Astrocyte (in vitro differentiated cells and primary cell): ENCODE results near the gene DNAJC18. TPM values are rescaled to one million over a fixed set of nuclear protein-coding genes. Genes with fewer than 3 reads are reported as not detected.

Experiments used
- DNase-seq: peaks from one replicate; pipeline ENCODE4 v3.0.0-alpha.2; 2010; ENCODE audit warnings: low read depth
- FAIRE-seq: peaks from 2 replicates; lab custom pipeline; 2011; peaks lifted over from hg19 to GRCh38; lab: Jason Lieb, UNC
- H2AFZ ChIP-seq: 2 replicates; pipeline ENCODE4 v1.6.0; 2012; ENCODE audit warnings: low read depth, low read length, inconsistent platforms
- H3K27ac ChIP-seq: 2 replicates; pipeline ENCODE4 v1.5.1; 2011; ENCODE audit warnings: low read depth, low read length, inconsistent platforms
- H3K27me3 ChIP-seq: 2 replicates; pipeline ENCODE4 v1.6.0; 2011; ENCODE audit warnings: low read length, inconsistent platforms; ENCODE audit not compliant: insufficient read depth
- H3K36me3 ChIP-seq: 2 replicates; pipeline ENCODE4 v1.5.1; 2011; ENCODE audit warnings: low read length, inconsistent platforms; ENCODE audit not compliant: insufficient read depth
- H3K4me1 ChIP-seq: 2 replicates; pipeline ENCODE4 v1.5.1; 2011; ENCODE audit warnings: low read length, inconsistent platforms; ENCODE audit not compliant: insufficient read depth
- H3K4me2 ChIP-seq: 2 replicates; pipeline ENCODE4 v1.6.0; 2012; ENCODE audit warnings: low read length, inconsistent platforms
- H3K4me3 ChIP-seq: 2 replicates; pipeline ENCODE4 v1.5.1; 2011; ENCODE audit warnings: low read depth, mild to moderate bottlenecking, low read length, inconsistent platforms; ENCODE audit not compliant: insufficient read depth
- H3K79me2 ChIP-seq: 2 replicates; pipeline ENCODE4 v1.6.0; 2012; ENCODE audit warnings: mild to moderate bottlenecking, low read length, inconsistent platforms; ENCODE audit not compliant: insufficient read depth
- H3K9ac ChIP-seq: 2 replicates; pipeline ENCODE4 v1.6.0; 2012; ENCODE audit warnings: mild to moderate bottlenecking, low read length, inconsistent platforms
- H3K9me3 ChIP-seq: 2 replicates; pipeline ENCODE4 v1.5.1; 2012; ENCODE audit warnings: low read depth, mild to moderate bottlenecking, low read length, inconsistent platforms; ENCODE audit not compliant: insufficient read depth
- H4K20me1 ChIP-seq: 2 replicates; pipeline ENCODE4 v1.6.0; 2012; ENCODE audit warnings: low read length, inconsistent platforms; ENCODE audit not compliant: insufficient read depth
- H3K27ac Mint-ChIP-seq: one replicate; pipeline ENCODE4 v1.8.0; 2021; ENCODE audit warnings: mild to moderate bottlenecking, mixed read lengths; ENCODE audit not compliant: unreplicated experiment
- H3K27me3 Mint-ChIP-seq: one replicate; pipeline ENCODE4 v1.8.0; 2021; ENCODE audit warnings: low read depth, mixed read lengths; ENCODE audit not compliant: unreplicated experiment
- H3K36me3 Mint-ChIP-seq: one replicate; pipeline ENCODE4 v1.8.0; 2021; ENCODE audit warnings: low read depth, mixed read lengths; ENCODE audit not compliant: unreplicated experiment
- H3K4me1 Mint-ChIP-seq: one replicate; pipeline ENCODE4 v1.8.0; 2021; ENCODE audit warnings: low read depth, mixed read lengths; ENCODE audit not compliant: unreplicated experiment
- H3K4me3 Mint-ChIP-seq: one replicate; pipeline ENCODE4 v1.8.0; 2021; ENCODE audit warnings: mild to moderate bottlenecking, moderate library complexity, mixed read lengths; ENCODE audit not compliant: unreplicated experiment
- H3K9me3 Mint-ChIP-seq: one replicate; pipeline ENCODE4 v1.8.0; 2021; ENCODE audit warnings: mild to moderate bottlenecking, mixed read lengths; ENCODE audit not compliant: unreplicated experiment
- CTCF ChIP-seq: IDR thresholded peaks from 2 replicates; pipeline ENCODE4 v1.5.1; 2011; ENCODE audit warnings: low read depth, mild to moderate bottlenecking, inconsistent platforms, low read length, moderate library complexity; ENCODE audit not compliant: insufficient read depth
- EZH2 ChIP-seq: IDR thresholded peaks from 2 replicates; pipeline ENCODE4 v1.6.1; 2012; ENCODE audit warnings: mild to moderate bottlenecking, low read length, inconsistent platforms; ENCODE audit not compliant: insufficient read depth
- total RNA-seq: library from RNA; stranded (reverse); gene quantifications from 2 replicates; pipeline ENCODE4 v1.2.1, GENCODE V29; 2021

DNAJC18 gene
- total RNA-seq, 1 donor from 2014 or later: 18.8 TPM

GRCh38 chr5:139402561-139403158, 36.7 kb downstream of the DNAJC18 start:
- Histone ChIP-seq H3K4me2 (peak overlapping the region; percentile 90), H3K27me3 (no peaks in the 10 kb centered on the region), H3K9me3 (no peaks in the 10 kb centered on the region), H3K27ac (no peak overlapping the region), H3K9ac (no peak overlapping the region), H3K4me3 (no peak overlapping the region), H3K79me2 (no peaks in the 10 kb centered on the region), H2AFZ (peak overlapping the region; percentile 82), H3K4me1 (peaks cover 12% of the 10 kb centered on the region), H4K20me1 (no peaks in the 10 kb centered on the region), H3K36me3 (no peaks in the 10 kb centered on the region)
- FAIRE-seq (no peak), DNase-seq (no peak)
- H3K4me1 Mint-ChIP-seq: peaks cover 2% of the 10 kb centered on the region
- H3K9me3 Mint-ChIP-seq: no peaks in the 10 kb centered on the region
- peaks cover 2% of the 10 kb centered on the region for H3K36me3 Mint-ChIP-seq
- TF ChIP-seq EZH2 (no peak), CTCF (peak; percentile 22)
- peak overlapping the region; percentile 97 for H3K4me3 Mint-ChIP-seq
- peak overlapping the region; percentile 100 for H3K27ac Mint-ChIP-seq
- H3K27me3 Mint-ChIP-seq: no peaks in the 10 kb centered on the region

- no peak overlapping the region for H3K4me3 Mint-ChIP-seq
- no peak for FAIRE-seq
- H3K27ac Mint-ChIP-seq: no peak overlapping the region
Observed at GRCh38 chr5:139401546-139401945, 37.8 kb downstream of the DNAJC18 start.

More at GRCh38 chr5:139401546-139401945, 37.8 kb downstream of the DNAJC18 start:
- no peak overlapping the region for H3K27ac ChIP-seq
- no peaks in the 10 kb centered on the region for H3K79me2 ChIP-seq
- no peaks in the 10 kb centered on the region for H3K9me3 Mint-ChIP-seq
- H3K9me3 ChIP-seq: no peaks in the 10 kb centered on the region
- H3K36me3 Mint-ChIP-seq: peaks cover 2% of the 10 kb centered on the region
- H4K20me1 ChIP-seq: no peaks in the 10 kb centered on the region
- TF ChIP-seq CTCF: no peak
- H3K27me3 Mint-ChIP-seq: no peaks in the 10 kb centered on the region
- no peak overlapping the region for H3K9ac ChIP-seq
- no peak for DNase-seq
- H3K4me1 Mint-ChIP-seq: peaks cover 2% of the 10 kb centered on the region
- no peaks in the 10 kb centered on the region for H3K27me3 ChIP-seq
- no peak overlapping the region for H2AFZ ChIP-seq
- no peak overlapping the region for H3K4me2 ChIP-seq
- H3K36me3 ChIP-seq: no peaks in the 10 kb centered on the region
- no peak overlapping the region for H3K4me3 ChIP-seq
- peaks cover 12% of the 10 kb centered on the region for H3K4me1 ChIP-seq
